GM19025 (cell line): ENCODE measurements around the gene SLC24A3.

Experiments used
- ATAC-seq: cut with Tn5 transposase; IDR thresholded peaks from one replicate; pipeline ENCODE4 v1.9.1; 2021; ENCODE audit warnings: mild to moderate bottlenecking, low read depth, moderate library complexity; ENCODE audit not compliant: unreplicated experiment

SLC24A3 gene

DNA sequence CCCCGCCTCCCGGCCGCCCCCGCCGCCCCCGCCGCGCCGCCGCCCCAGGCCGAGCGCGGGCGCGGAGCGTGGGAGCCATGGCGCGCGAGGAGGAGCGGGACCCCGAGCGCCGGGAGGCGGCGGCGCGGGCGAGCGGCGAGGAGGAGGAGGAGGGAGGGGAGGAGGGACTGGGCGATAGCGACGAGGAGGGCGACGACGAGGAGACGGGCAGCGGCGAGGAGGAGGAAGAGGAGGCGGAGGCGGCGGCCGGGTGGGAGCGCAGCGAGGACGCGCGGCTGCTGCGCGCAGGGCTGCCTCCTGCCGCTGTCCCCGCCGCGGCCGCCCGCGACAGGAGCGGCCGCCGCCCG lies at the start of gene SLC24A3:
Gene SLC24A3 (plus strand): TSS at position 174 of the 347 bp plus-strand sequence.
- no peak for ATAC-seq

DNA sequence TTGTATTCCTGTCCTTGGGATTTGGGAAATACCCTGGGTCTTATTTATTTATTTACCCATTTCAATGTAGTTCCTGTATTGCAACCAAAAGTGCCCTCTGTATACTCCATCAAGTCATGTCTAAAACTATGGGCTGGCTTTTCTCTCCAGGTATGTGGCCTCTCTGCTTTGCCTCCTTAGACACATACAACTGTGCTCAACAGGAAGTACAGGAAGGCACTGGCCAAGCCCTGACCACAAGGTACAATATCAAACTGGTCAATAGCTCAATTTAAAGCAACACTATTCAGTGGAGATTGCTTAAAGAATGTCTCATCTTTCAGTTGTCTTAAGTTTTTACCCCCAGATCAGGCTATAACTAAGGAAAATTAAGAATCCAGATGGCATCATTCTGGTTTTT lies 42.3 kb upstream of the SLC24A3 start:
- no peak for ATAC-seq

DNA sequence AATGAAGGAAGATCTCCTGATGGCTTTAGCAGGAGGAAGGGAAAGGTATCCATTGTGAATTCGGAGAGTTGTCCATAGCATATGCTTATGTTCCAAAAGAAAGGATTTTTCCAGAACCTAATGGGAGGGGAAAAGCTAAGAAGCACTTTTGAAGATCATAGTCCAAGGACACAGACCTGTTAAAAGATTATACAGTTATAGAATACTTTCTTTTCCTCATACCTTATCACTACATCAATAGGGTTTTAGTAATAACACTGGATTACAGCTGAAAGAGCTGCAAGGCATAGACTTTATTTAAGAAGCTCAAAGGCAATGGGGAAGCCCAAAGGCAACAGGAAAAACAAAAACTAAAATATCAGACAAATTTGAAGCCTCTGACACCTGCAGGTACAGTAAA lies 39.8 kb upstream of the SLC24A3 start:
- ATAC-seq, result no peak

DNA sequence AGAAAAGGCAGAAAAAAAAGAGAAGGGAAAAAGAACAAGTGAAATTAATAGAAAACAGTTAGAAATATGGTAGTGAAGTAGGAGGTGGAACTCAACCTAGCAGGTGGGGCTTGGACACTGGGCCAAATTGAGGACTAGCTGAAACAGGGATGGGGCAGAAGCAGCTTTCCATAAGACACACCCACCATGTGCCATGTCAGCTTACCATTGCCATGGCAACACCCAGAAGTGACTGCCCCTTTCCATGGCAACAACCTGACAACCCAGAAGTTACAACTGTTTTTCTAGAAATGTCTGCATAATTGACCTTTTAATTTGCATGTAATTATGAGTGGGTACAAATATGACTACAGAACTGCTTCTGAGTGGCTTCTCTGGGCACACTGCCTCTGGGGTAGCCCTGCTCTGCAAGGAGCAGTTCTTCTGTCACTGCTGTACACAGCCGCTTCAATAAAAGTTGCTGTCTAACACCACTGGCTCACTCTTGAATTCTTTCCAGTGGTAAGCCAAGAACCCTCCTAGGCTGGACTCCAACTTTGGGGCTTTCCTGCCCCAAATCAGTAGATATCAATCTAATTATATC lies 35.9 kb upstream of the SLC24A3 start:
- no peak for ATAC-seq

DNA sequence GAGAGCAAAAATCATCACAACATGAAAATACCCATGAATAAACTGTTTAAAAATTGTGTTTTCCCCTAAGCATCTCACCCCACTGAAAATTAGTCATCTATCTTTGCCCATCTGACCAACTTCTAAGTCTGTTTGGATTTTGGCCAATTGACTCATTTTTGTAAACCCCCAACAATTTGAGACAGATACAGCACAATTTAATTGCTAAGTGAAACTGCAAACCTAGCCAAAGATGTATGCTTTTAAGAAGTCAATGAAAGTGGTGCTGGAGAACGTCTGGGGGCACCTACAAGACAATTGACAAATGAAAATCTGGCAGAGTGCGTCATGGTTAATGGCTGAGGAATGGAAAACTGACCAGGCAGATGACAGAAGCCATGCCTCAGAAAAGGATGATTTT lies 30.9 kb upstream of the SLC24A3 start:
- no peak for ATAC-seq

DNA sequence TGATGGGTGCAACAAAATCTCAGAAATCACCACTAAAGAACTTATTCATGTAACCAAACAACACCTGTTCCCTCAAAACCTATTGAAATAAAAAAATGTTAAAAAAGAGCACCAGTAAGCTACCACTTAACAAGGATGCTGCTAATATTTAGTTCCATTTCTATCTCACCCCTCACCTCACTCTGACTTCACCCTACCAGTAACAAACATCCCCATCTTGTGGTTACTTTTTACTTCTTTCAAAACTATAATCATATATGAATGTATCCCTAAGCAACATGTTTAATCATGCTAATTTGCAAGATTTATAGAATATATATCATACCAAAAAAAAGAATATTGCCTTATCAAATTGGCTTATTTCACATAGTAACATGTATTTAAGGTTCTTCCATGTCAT lies 27.4 kb upstream of the SLC24A3 start:
- no peak for ATAC-seq

DNA sequence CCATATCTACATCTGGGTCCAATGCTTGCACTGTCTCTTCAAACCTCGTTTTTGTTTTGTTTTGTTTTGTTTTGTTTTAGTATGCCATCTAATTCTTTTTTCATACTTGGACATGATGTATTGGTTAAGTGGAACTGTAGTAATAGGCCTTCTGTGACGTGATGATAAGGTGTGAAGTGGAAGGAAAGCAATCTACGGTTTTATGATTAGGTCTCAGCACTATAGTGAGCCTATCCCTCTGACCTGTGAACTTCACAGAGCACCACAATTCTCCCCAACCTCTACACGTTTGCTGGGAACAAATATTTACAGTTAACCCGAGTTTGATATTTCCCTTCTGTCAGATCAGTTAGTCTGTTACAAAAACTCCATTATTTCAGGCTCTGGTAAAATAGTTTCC lies 19.1 kb upstream of the SLC24A3 start:
- ATAC-seq, result no peak

DNA sequence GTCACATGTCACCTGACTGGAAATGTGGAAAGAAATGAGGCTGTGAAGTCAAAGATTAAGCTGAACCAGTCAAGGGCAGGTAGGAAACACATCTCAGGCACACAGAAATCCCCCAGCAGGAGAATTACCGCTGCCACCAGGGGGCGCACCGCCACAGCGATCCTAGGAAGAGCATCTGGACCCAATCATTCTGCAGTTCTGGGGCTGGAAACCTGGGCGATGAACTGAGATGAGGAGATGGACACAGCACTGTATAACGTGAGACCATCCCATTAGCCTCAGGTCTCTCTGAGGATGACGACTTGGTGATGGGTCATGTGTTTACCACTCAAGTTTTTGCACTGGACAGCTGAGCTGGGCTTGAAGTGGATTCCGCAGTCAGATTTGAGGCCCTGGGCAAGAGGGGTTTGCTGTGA lies 6.5 kb upstream of the SLC24A3 start:
- ATAC-seq, result no peak

DNA sequence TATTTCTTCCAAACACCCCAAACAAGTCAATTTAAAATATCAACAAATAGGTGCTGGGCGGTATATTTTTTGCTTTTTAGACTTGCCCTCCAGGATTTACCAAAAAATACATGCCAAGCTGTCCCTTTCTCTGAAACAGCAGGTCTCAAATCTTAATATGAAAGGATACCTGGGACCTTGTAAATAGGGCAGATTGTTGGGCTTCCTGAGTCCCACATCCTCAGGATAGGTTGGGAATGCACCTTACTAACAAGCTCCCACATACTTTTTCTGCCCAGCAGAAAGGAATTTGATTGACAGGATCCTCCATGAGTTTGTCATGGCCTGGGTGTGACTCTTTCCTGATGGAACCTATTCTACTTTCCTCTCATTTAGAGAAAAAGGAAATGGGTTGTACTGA lies 4.9 kb upstream of the SLC24A3 start:
- no peak for ATAC-seq

DNA sequence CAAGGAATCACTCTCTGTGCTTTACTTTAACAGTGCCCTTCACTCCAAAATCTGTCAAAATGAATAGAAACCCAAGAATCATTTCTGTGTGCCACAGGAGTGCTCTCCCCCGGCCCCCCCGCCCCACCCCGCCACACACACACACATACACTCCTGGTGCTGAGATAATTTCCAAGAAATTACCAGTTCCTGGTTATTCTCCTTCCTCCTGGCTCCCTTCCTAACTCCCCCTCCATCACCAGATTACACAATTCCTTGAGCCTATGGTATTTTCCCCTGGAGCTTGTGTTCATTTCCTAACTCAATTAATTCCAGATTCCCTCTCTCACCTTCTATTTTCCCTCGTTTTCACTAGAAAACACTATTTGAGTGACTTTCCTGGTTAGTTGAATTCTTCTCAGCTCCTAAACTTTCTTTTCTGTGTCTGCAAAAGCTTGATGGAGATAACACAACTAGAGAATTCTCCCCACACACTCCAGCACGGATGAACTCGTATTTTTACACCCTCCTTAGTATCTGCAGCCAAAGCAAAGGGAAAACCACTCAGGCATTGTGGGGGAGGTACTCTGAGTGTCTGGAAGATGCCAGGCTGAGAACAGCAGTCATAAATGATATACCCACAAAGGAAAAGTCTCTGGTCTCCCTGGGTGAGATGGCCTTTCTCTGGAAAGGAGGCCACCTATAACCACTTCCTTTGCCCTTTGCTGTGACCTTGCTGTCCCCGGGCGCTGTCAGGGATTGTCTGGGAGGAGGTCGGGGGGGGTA lies 1.9 kb upstream of the SLC24A3 start:
- no peak for ATAC-seq

DNA sequence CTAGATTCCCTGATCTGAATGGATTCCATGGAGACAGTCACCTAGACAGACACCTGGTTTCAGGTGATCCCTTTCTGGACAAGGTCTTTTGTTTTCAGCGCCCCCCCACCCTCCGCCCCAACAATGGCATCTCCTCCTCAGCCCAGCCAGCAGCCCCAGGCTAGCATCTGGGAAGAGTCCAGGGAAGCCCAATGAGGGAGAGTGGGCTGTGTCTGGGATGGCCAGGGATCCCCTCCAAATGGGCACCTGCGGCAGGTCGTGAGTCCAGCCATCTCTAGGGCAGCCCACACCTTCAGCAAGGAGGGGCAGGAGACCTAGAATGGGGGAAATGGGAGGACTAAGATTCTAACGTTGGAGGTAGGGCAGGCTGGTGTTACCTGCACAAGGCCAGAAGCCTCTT lies 1.2 kb upstream of the SLC24A3 start:
- no peak for ATAC-seq

DNA sequence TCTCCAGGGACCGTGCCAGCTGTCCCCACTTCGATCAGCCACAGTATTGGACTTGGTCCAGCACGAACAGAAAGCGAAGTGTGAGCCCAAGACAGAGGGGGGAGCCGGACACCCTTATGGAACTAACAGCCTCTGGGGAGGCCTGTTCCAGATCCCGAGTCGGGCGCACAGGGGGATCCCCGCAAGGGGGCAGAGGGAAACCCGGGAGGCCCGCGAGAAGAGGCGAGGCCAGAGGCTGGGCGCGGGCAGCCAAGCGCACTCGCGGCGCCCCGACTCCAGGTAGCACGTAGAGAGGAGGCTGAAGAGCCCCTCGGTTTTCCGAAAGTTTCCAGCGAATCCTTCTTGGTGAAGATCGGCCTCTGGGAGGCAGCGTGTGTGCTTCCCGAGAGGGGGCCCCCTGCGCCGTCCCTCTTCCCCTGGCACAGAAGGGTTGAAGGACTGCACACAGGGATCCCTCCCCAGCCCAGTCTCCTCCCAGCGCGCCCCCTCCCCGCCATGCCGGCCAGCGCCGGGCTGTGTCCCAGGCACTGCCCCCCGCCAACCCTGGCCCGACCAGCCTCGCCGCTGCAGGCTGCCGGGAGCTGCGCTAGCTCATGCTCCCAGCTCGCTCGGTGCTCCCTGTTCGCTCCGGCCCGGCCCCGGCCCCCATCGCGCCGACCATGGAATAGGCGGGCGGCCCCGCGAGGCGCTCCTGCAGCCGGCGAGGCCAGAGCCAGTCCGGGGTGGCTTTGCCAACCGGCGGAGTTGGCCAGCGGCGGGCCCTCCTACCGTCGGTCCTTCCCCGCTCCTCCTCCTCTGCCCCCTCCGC lies 577 bp upstream of the SLC24A3 start:
- no peak for ATAC-seq

DNA sequence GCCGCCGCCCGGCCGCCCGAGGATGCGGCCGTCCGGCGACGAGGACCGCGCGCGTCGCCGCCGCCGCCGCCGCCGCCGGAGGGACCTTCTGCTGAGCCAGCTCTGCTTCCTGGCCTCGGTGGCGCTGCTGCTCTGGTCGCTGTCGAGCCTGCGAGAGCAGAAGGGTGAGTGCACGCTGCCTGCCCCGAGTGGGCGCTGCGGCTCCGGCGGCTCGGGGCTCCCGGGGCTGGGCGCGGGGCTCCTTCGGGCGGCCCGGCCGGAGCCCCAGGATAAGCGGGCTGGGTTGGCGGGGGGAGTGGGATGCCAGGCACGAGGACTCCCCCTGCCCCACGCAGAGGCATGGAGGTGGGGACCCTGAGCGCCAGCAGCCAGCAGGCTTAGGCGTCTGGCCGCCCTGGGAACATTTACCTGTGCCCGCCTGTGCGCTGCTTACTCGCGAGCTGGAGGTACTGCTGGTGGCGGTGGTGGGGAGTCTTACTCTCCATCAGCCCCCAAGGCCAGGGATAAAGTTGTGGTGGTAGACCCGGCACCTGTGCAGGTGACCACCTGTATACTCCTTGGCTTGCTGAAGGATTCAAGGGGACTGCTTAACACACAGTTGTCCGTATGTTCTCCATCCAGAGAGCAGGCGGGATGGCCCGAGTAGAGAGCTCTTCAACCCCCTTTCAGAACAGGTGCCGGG lies 520 bp downstream of the SLC24A3 start:
- ATAC-seq, result no peak

DNA sequence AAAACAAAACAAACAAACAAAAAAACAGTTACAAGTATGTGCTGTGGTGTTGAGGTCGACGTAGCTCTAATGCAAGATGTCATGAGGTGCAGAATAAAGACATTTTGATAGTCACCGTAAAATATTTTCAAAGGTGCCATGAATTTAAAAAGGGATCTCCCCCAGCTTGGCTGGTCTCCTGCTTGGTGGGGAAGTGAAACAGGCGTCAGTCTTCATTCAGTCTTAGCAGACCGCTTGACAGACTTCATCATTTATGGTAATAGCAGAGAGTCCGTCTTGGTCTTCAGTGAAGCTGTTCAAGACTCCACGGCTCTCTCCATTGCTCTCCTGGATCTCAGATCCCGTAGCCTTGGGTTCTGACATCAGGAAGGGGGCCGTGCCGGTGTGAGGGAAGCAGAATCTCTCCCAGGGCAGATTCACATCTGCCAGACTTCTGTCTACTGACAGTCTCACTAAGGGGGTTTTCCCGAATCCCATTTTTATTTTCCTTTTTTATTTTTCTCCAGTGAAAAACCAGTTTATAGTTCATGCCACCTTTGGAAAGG lies 1.6 kb downstream of the SLC24A3 start:
- no peak for ATAC-seq

DNA sequence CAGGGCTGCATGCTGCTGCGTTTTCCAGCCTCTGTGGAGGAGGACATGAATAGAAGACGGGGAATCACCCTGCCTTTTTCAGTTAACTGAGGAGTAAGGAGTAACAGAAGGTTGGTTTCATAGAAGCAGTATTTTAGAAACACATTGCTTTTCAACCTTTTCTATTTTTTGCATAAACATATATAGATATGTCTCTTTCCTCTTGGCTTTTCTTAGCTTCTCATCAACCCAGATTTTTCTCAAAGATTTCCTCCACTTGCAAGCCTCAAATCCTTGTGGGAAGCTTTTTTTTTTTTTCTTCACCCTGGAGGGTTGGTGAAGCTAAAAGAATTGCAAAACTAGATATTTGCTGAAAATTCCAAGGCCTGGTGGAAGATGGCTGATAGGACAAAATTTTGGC lies 6.0 kb downstream of the SLC24A3 start:
- ATAC-seq, result no peak

DNA sequence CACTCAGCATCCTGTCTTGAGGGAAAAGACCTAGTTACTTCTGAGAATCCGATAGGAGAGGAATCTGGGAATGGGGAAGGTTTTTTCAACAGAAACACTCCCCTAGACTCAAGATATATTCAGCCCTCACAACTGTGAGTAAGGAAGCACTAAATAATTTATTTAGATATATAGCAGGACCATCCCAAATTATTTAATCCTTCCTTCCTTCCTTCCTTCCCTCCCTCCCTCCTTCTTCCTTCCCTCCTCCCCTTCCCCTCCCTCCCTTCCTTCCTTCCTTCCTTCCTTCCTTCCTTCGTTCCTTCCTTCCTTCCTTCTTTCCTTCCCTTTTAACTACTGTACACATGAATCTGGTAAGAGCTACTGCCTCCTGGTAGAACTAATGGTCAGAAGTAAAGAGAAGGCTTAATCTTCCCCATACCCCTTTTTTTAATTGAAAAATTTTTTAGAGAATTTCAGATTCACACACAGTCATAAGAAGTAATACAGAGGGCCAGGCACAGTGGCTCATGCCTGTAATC lies 10.1 kb downstream of the SLC24A3 start:
- no peak for ATAC-seq

DNA sequence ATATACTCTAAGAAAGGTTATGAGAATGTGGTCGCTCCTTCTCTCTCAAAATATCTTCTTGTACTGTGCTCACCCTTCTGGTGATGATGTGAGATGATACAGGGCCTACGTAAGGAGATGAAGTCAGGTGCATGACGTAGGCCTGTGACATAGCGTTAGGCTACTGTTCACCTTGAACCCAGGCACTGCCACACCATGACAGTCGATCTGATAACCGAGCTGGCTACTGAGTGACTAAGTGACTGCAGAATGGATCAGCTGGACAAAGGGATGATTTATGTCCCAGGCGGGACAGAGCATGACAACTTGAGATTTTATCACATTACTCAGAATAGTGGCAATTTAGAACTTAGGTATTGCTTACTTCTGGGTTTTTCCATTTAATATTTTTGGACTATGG lies 11.2 kb downstream of the SLC24A3 start:
- ATAC-seq, result no peak

DNA sequence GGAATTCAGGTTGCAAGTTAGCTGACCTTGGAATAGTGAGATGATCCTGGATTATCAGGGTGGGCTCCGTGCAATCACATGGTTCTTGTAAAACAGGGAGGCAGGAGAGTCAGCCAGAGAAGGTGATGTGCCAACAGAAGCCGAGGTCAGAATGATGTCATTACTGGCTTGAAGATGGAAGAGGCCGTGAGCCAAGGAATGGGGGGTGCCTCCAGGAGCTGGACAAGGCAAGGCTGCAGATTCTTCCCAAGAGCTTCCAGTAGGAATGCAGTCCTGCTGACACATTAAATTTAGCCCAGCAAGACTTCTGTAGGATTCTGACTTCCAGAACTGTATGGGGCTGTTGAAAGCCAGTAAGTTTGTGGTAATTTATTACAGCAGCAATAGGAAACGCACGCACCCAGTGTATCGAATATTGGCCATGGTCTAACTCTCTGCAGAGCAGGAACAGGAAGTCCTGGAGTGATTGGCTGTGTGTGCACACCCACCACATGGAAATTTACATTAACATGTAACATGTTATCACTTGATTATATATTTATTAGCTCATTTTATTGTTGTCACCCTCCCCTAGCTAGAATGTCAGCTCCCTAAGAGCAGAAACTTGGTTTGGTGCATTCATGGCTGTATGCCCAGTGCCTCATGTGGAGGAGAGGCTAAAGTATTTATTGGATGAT lies 19.1 kb downstream of the SLC24A3 start:
- ATAC-seq, result no peak

DNA sequence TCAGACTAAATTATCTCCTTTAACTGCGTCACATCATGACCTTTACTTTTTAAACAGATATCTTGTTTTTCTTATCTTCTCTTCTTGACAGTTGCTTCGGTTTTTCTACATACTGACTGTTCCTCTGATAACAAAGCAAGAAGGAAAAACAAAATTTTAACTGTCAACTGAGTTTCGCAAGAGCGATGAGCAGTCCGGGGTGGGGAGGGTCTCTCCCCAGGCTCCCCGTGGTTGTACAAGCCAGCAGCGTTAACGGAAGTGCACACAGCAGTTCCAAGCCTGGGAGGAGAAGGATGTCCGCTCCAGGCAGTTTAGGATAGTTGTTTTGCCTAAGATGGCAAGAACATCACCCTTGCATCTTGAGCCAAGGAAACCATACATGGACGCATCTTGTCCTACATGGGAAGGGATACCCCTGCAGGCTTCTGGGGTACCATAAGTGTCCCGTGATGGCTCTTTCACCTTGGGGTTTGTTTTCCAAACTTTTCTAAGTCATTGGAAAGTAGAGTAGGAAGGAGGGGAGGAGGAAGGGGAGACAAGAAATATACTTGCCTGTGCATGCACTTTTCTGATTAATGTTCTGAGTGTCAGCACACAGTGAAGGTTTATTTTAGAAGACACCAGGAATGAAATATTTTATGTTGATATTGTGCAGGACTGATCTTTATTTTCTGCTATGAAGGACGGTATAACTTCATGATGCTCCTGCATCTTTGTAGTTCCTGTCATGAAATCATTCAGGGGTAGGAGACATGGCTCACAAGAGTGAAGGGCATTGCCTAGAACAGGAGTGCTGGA lies 20.8 kb downstream of the SLC24A3 start:
- ATAC-seq, result no peak
